GM12873 (cell line): Measurements from ENCODE around the gene SH3GL3.

ENCODE experiments used
- CTCF ChIP-seq: IDR thresholded peaks from 2 replicates; pipeline ENCODE4 v1.5.1; 2012; ENCODE audit warnings: low read depth, mild to moderate bottlenecking, moderate library complexity, low read length, control low read depth; ENCODE audit not compliant: insufficient read depth; ENCODE audit errors: missing control alignments

The SH3GL3 gene

DNA sequence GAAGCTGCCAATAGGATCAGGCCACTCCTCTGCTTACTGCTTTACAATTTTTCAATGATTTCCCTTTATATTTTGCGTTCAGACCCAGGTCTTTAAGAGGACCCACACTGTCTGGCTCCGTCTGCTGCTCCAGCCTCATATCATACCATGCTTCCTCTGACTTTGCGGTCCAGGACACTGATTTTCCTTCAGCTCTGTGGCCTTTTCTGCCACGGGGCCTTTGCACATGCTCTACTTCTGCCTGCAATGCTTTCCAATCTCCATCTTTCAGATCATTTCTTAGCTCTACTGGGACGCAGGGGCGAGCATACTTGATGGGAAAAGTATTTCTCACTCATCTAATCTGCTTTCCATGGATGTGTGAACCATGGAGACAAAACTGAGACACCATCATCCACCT is 23.0 kb upstream of the SH3GL3 start:
- TF ChIP-seq CTCF, result no peak

DNA sequence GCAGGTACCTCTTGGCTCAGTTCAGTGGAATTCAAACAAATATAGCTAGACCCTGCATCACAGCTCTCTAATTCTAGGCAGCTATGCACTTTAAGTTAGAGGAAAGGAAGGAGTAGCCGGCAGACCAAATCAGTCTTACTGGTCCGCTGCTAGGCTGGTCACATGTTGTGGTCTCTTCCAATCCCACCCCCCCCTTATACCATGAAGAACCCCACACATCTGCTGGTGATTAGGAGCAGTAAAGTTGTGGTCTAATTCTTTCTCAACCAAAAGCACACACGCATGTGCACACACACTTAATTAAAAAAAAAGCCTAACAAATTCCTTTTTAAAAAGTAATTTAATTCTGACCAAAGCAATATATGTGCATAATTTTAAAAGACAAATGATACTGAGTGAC is 16.7 kb upstream of the SH3GL3 start:
- no peak for TF ChIP-seq CTCF

DNA sequence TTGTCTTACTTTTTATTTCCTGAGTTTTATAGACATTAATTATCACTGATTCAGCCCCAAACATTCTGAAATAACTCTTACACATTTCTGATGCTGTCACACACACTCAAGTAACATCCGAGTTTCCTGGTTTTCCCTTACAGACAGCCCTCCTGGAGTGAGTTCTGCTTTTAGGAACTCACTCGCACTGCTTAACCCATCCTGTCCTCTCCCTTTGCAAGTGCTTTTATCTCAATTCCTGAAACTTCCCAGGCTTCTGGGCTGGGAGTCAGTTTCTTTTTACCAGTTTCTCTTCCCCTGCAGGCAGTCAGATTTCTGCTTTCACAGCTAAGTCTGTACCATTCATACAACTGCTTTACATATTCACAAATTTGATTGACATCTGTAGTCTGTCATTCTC is 15.6 kb upstream of the SH3GL3 start:
- TF ChIP-seq CTCF, result no peak

DNA sequence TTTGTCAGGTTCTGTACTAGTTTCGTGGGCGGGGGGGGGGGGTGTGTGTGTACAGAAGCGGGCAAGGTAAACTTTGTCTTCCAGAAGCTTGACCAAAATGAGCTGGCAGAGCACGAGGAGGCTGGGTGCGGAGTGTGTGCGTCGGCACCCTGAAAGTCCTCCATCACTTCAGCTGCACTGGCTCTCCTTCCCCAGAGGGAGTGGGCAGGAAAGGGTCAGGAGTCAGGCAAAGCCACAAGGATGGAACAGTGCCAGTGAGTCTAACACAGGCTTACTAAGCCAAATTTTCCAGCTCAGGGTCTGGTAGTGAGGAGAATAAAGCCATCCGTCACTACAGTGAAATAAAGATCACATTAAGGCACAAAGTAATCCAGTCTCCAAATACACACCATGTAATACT is 11.9 kb upstream of the SH3GL3 start:
- TF ChIP-seq CTCF, result no peak

- TF ChIP-seq CTCF, result no peak
Observed at GRCh38 chr15:83435782-83436181, 11.4 kb upstream of the SH3GL3 start.

- TF ChIP-seq CTCF, result peak; percentile 44
Observed at GRCh38 chr15:83436513-83437158, 10.5 kb upstream of the SH3GL3 start.

- no peak for TF ChIP-seq CTCF
Observed at GRCh38 chr15:83443076-83443847, 3.9 kb upstream of the SH3GL3 start.
